ENCODE data around the gene C1QTNF2.
A peak's percentile ranks its signal among the peaks of the same experiment; 100 is the strongest.

The C1QTNF2 gene

GRCh38 chr5:160375166-160375565, 4.7 kb upstream of the C1QTNF2 start:
- DNase-seq (ENCODE audit: low spot score): no peak

GRCh38 chr5:160371294-160371693, 868 bp upstream of the C1QTNF2 start:
- no peak for DNase-seq (ENCODE audit: low spot score)

- DNase-seq (ENCODE audit: low spot score): no peak
Observed at GRCh38 chr5:160370713-160371034, 248 bp upstream of the C1QTNF2 start.

- DNase-seq (ENCODE audit: low spot score): no peak
Observed at GRCh38 chr5:160367885-160368284, 2.5 kb downstream of the C1QTNF2 start.

GRCh38 chr5:160367261-160367660, 3.2 kb downstream of the C1QTNF2 start:
- DNase-seq (ENCODE audit: low spot score): no peak

GRCh38 chr5:160366230-160366629, 4.2 kb downstream of the C1QTNF2 start:
- DNase-seq (ENCODE audit: low spot score): no peak

GRCh38 chr5:160363660-160364395, 6.6 kb downstream of the C1QTNF2 start:
- DNase-seq (ENCODE audit: low spot score): peak; percentile 19

GRCh38 chr5:160363211-160363610, 7.2 kb downstream of the C1QTNF2 start:
- no peak for DNase-seq (ENCODE audit: low spot score)

- no peak for DNase-seq (ENCODE audit: low spot score)
Observed at GRCh38 chr5:160361624-160362228, 8.7 kb downstream of the C1QTNF2 start.

- DNase-seq (ENCODE audit: low spot score): no peak
Observed at GRCh38 chr5:160360310-160360709, 10.1 kb downstream of the C1QTNF2 start.

- peak; percentile 32 for DNase-seq (ENCODE audit: low spot score)
Observed at GRCh38 chr5:160359816-160360215, 10.6 kb downstream of the C1QTNF2 start.

GRCh38 chr5:160359242-160359641, 11.2 kb downstream of the C1QTNF2 start:
- no peak for DNase-seq (ENCODE audit: low spot score)

- peak; percentile 39 for DNase-seq (ENCODE audit: low spot score)
Observed at GRCh38 chr5:160357861-160358411, 12.5 kb downstream of the C1QTNF2 start.

- DNase-seq (ENCODE audit: low spot score): no peak
Observed at GRCh38 chr5:160357394-160357793, 13.0 kb downstream of the C1QTNF2 start.

GRCh38 chr5:160356550-160357347, 13.7 kb downstream of the C1QTNF2 start:
- DNase-seq (ENCODE audit: low spot score): no peak

- DNase-seq (ENCODE audit: low spot score): no peak
Observed at GRCh38 chr5:160354666-160355065, 15.8 kb downstream of the C1QTNF2 start.

- DNase-seq (ENCODE audit: low spot score): no peak
Observed at GRCh38 chr5:160353379-160353778, 17.0 kb downstream of the C1QTNF2 start.

- DNase-seq (ENCODE audit: low spot score): no peak
Observed at GRCh38 chr5:160352308-160352707, 18.1 kb downstream of the C1QTNF2 start.

- no peak for DNase-seq (ENCODE audit: low spot score)
Observed at GRCh38 chr5:160349935-160350303, 20.5 kb downstream of the C1QTNF2 start.

GRCh38 chr5:160349249-160349934, 21.0 kb downstream of the C1QTNF2 start:
- DNase-seq (ENCODE audit: low spot score): no peak

- no peak for DNase-seq (ENCODE audit: low spot score)
Observed at GRCh38 chr5:160348080-160348479, 22.3 kb downstream of the C1QTNF2 start.

- no peak for DNase-seq (ENCODE audit: low spot score)
Observed at GRCh38 chr5:160347448-160347847, 23.0 kb downstream of the C1QTNF2 start.

Measured in AG20443 (cell line).